DOHH2 (cell line): ENCODE measurements around the gene PNPLA7.

Experiments
- H3F3A ChIP-seq: fragments of 200-600 bp; sonication (generic), shearing (Covaris generic); 2 replicates; pipeline ENCODE4 v1.6.0; 2016; ENCODE audit warnings: antibody characterized with exemption, mild to moderate bottlenecking; ENCODE audit not compliant: control insufficient read depth, insufficient read depth
- H3K27ac ChIP-seq: fragments of 200-600 bp; sonication (generic); 2 replicates; pipeline ENCODE4 v1.5.1; 2014; ENCODE audit warnings: low read depth, mild to moderate bottlenecking, low read length, moderate library complexity
- H3K27me3 ChIP-seq: fragments of 200-600 bp; sonication (generic); 2 replicates; pipeline ENCODE4 v1.6.1; 2014; ENCODE audit warnings: mild to moderate bottlenecking, low read length, mixed read lengths; ENCODE audit not compliant: control insufficient read depth
- H3K36me3 ChIP-seq: fragments of 200-600 bp; sonication (generic); 2 replicates; pipeline ENCODE4 v1.6.1; 2014; ENCODE audit warnings: mild to moderate bottlenecking, low read length, moderate library complexity, mixed read lengths; ENCODE audit not compliant: control insufficient read depth
- H3K4me1 ChIP-seq: fragments of 200-600 bp; sonication (generic); 2 replicates; pipeline ENCODE4 v1.6.1; 2014; ENCODE audit warnings: mild to moderate bottlenecking, low read length, mixed read lengths; ENCODE audit not compliant: control insufficient read depth
- H3K4me2 ChIP-seq: fragments of 200-600 bp; sonication (generic); 2 replicates; pipeline ENCODE4 v1.6.0; 2014; ENCODE audit warnings: mild to moderate bottlenecking, low read length, moderate library complexity
- H3K4me3 ChIP-seq: fragments of 200-600 bp; sonication (generic); 2 replicates; pipeline ENCODE4 v1.5.1; 2014; ENCODE audit warnings: mild to moderate bottlenecking, low read length, mixed read lengths
- H3K79me2 ChIP-seq: fragments of 200-600 bp; sonication (generic); 2 replicates; pipeline ENCODE4 v1.6.1; 2014; ENCODE audit warnings: mild to moderate bottlenecking, low read length, mixed read lengths; ENCODE audit not compliant: control insufficient read depth
- H3K9me2 ChIP-seq: fragments of 200-600 bp; sonication (generic); replicated peaks from 2 replicates; pipeline ENCODE4 v1.6.1; 2014; ENCODE audit warnings: mild to moderate bottlenecking, low read length, mixed read lengths; ENCODE audit not compliant: control insufficient read depth
- H3K9me3 ChIP-seq: fragments of 200-600 bp; sonication (generic); 2 replicates; pipeline ENCODE4 v1.6.1; 2014; ENCODE audit warnings: antibody characterized with exemption, low read length, mixed read lengths; ENCODE audit not compliant: control insufficient read depth, insufficient read depth
- H4K20me1 ChIP-seq: fragments of 200-600 bp; sonication (generic); 2 replicates; pipeline ENCODE4 v1.6.0; 2014; ENCODE audit warnings: low read depth, mild to moderate bottlenecking, antibody characterized with exemption, low read length, moderate library complexity; ENCODE audit not compliant: control insufficient read depth, insufficient read depth
- EZH2phosphoT487 ChIP-seq: fragments of 200-600 bp; sonication (generic); IDR thresholded peaks from 2 replicates; pipeline ENCODE4 v1.6.1; 2017; ENCODE audit warnings: borderline replicate concordance, mild to moderate bottlenecking, antibody characterized with exemption, low read length, moderate library complexity, mixed read lengths
- TF ChIP-seq, protein P1 (sequence below): fragments of 200-600 bp; sonication (generic); IDR thresholded peaks from one replicate; pipeline ENCODE4 v1.5.1; 2014; ENCODE audit warnings: antibody characterized with exemption, mild to moderate bottlenecking, low read depth, low read length; ENCODE audit not compliant: poor library complexity, severe bottlenecking

Gene PNPLA7

DNA sequence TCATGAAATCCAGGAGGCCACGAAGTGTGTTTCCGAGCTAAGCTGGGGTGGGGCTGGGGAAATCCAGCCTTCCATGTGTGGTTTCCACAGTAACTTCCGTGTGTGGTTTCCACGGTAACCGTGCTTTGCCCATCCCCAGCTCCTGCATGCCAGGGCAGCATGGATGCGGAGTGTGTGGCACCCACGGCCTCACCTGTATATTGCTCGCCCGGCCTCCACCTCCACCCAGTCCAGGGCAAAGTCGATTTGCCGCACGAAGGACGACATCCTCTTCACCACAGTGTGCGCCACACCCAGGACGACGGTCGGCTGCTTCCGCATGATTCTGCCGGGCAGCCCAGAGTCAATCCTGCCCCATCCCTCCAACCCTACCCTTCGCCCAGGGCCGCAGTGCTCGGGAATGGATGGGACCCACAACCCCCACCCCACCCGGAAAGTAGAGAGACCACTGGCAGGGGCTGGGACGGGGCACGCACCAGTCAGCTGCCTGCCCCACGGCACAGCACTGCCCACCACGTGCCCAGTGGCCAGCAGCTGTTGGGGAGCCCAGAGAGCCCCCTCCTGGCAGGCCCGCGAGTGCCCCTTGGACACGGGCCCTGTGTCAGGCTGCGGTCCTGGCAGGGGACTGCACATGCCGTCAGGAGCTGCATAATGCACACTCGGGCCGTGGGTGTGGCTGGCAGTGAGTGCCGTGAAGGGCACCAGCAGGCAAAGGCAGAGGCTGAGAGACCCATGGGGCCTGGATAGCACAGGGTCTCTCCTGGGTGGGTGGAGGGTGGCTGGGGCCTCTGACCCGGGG, 52.1 kb downstream of the PNPLA7 start:
- H3K9me3 ChIP-seq, result no peaks in the 10 kb centered on the region
- H3K4me3 ChIP-seq, result no peak overlapping the region
- TF ChIP-seq, protein P1, sequence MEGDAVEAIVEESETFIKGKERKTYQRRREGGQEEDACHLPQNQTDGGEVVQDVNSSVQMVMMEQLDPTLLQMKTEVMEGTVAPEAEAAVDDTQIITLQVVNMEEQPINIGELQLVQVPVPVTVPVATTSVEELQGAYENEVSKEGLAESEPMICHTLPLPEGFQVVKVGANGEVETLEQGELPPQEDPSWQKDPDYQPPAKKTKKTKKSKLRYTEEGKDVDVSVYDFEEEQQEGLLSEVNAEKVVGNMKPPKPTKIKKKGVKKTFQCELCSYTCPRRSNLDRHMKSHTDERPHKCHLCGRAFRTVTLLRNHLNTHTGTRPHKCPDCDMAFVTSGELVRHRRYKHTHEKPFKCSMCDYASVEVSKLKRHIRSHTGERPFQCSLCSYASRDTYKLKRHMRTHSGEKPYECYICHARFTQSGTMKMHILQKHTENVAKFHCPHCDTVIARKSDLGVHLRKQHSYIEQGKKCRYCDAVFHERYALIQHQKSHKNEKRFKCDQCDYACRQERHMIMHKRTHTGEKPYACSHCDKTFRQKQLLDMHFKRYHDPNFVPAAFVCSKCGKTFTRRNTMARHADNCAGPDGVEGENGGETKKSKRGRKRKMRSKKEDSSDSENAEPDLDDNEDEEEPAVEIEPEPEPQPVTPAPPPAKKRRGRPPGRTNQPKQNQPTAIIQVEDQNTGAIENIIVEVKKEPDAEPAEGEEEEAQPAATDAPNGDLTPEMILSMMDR, result no peak
- no peak for TF ChIP-seq EZH2phosphoT487
- no peaks in the 10 kb centered on the region for H3K36me3 ChIP-seq
- no peaks in the 10 kb centered on the region for H3K27me3 ChIP-seq
- no peak overlapping the region for H3K27ac ChIP-seq
- no peaks in the 10 kb centered on the region for H4K20me1 ChIP-seq
- H3K9me2 ChIP-seq, result no peaks in the 10 kb centered on the region
- H3K79me2 ChIP-seq, result no peaks in the 10 kb centered on the region
- no peaks in the 10 kb centered on the region for H3K4me1 ChIP-seq
- no peak overlapping the region for H3K4me2 ChIP-seq
- peaks cover 3% of the 10 kb centered on the region; the same call in 1 of the 2 replicates for H3F3A ChIP-seq

DNA sequence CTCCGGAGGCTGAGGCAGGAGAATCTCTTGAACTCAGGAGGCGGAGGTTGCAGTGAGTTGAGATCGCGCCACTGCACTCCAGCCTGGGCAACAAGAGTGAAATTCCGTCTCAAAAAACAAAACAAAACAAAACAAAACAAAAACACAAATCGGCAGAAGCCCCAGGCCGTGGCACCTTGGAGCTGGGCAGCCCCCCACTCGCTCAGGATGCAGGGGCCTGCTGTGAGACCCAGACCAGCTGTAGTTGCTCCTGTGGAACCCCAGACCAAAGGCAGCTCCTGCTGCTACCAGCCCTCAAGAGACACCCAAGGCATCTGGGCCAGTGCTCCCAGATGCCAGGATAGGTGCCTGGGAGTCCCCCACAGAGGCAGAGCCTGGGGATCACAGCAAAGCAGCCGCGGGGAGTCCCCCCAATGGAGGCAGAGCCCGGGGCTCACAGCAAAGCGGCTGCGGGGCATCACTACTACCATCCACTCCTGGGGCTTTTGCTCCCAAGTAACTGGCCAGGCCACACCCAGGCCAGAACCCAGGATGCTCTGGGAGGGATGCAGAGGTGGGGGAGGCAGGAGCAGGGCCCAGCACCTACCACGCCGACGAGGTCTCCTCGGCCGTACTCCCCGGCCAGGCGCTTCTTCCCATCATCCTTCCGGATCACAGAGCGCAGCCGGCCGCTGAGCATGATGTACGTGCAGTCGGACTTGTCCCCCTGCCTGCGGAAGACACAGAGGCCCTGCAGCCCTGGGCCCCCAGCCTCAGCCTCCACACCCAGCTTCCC, 53.4 kb downstream of the PNPLA7 start:
- Histone ChIP-seq H3K36me3 (no peaks in the 10 kb centered on the region), H3K4me2 (no peak overlapping the region), H3K9me3 (no peaks in the 10 kb centered on the region), H3K27me3 (no peaks in the 10 kb centered on the region), H4K20me1 (no peaks in the 10 kb centered on the region), H3F3A (0 out of 2 replicates have a peak, but pooled peaks cover 6% of the 10 kb centered on the region), H3K4me1 (peaks cover 3% of the 10 kb centered on the region; the same call in 1 of the 2 replicates), H3K4me3 (no peak overlapping the region), H3K79me2 (no peaks in the 10 kb centered on the region), H3K9me2 (no peaks in the 10 kb centered on the region), H3K27ac (no peak overlapping the region)
- TF ChIP-seq EZH2phosphoT487, result no peak
- TF ChIP-seq, protein P1, result no peak

DNA sequence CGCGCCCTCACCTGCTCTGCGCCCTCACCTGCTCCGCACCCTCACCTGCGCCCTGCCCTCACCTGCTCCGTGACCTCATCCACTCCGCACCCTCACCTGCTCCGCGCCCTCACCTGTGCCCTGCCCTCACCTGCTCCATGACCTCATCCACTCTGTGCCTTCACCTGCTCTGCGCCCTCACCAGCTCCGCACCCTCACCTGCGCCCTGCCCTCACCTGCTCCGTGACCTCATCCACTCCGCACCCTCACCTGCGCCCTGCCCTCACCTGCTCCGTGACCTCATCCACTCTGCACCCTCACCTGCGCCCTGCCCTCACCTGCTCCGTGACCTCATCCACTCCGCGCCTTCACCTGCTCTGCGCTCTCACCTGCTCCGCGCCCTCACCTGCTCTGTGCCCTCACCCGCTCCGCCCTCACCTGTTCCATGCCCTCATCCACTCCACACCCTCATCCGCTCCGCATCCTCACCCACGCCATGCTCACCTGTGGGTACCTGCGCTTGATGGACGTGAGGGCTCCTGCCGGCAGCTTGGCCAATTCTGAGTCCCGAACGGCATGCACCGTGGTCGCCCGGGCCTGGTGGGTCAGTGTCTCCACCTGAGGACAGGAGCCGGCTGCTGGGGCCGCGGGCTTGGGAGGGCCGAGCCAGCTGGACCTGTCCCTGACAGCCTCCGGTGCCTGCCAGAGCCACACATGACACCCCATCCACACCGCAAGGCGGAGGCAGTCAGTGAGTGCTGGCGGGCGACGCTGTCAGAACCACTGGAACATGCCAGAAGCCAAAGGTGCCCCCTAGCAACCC, 55.5 kb downstream of the PNPLA7 start:
- H4K20me1 ChIP-seq, result no peaks in the 10 kb centered on the region
- no peaks in the 10 kb centered on the region for H3K9me2 ChIP-seq
- no peak overlapping the region for H3K27ac ChIP-seq
- H3F3A ChIP-seq, result 0 out of 2 replicates have a peak, but pooled peaks cover 6% of the 10 kb centered on the region
- no peaks in the 10 kb centered on the region for H3K9me3 ChIP-seq
- H3K79me2 ChIP-seq, result no peaks in the 10 kb centered on the region
- no peaks in the 10 kb centered on the region for H3K36me3 ChIP-seq
- H3K27me3 ChIP-seq, result no peaks in the 10 kb centered on the region
- TF ChIP-seq, protein P1, result no peak
- no peak overlapping the region for H3K4me3 ChIP-seq
- H3K4me2 ChIP-seq, result no peak overlapping the region
- peaks cover 3% of the 10 kb centered on the region; the same call in 1 of the 2 replicates for H3K4me1 ChIP-seq
